Chondrocyte (in vitro differentiated cells): ENCODE results near the gene PCDH12. TPM values are rescaled to one million over a fixed set of nuclear protein-coding genes. Genes with fewer than 3 reads are reported as not detected.

ENCODE experiments used
- DNase-seq: peaks from one replicate; pipeline ENCODE4 v3.0.0; 2021; ENCODE audit warnings: mixed read lengths, low spot score
- H3K27ac Mint-ChIP-seq: one replicate; pipeline ENCODE4 v1.8.0; 2021; ENCODE audit warnings: mild to moderate bottlenecking, moderate library complexity, mixed read lengths; ENCODE audit not compliant: unreplicated experiment
- H3K27me3 Mint-ChIP-seq: 2 replicates; pipeline ENCODE4 v1.8.0; 2021; ENCODE audit warnings: low read depth, mixed read lengths
- H3K36me3 Mint-ChIP-seq: 2 replicates; pipeline ENCODE4 v1.8.0; 2021; ENCODE audit warnings: low read depth, mixed read lengths
- H3K4me1 Mint-ChIP-seq: 2 replicates; pipeline ENCODE4 v1.8.0; 2021; ENCODE audit warnings: low read depth, mild to moderate bottlenecking, mixed read lengths
- H3K4me3 Mint-ChIP-seq: one replicate; pipeline ENCODE4 v1.8.0; 2021; ENCODE audit warnings: mild to moderate bottlenecking, moderate library complexity, mixed read lengths; ENCODE audit not compliant: unreplicated experiment
- H3K9me3 Mint-ChIP-seq: 2 replicates; pipeline ENCODE4 v1.8.0; 2021; ENCODE audit warnings: low read depth, mixed read lengths
- total RNA-seq: library from RNA; stranded (reverse); gene quantifications from 3 replicates; pipeline ENCODE4 v1.2.1, GENCODE V29; 2021
- TF ChIP-seq, protein P1 (sequence below): fragments of 200-600 bp; sonication (generic); IDR thresholded peaks from 2 replicates; pipeline ENCODE4 v1.5.0; 2021; ENCODE audit warnings: antibody characterized with exemption, mild to moderate bottlenecking, moderate library complexity

Gene PCDH12
- total RNA-seq, 1 donor from 2014 or later, result 0.02 TPM

DNA sequence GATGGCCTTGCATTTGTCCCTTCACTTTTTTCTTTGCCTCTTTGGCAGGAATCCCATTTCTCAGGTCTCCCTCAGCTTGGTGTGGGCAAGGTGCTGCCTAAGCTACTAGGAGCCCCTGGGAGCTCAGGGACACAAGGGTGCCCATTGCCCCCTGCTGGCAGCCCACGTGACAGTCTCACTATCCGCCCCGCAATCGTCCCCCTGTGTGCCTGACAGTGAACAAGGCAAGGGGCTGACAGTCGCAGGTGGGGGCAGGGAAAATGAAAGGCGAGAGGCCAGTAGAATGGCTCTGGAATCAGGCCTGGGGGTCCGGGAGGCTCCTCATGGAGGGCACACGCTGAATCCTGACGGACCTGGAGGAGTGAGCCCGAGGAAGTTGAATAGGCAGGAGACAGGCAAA, 2.0 kb upstream of the PCDH12 start:
- no peak for DNase-seq
- no peak overlapping the region for H3K4me3 Mint-ChIP-seq
- no peaks in the 10 kb centered on the region for H3K9me3 Mint-ChIP-seq
- TF ChIP-seq, protein P1, sequence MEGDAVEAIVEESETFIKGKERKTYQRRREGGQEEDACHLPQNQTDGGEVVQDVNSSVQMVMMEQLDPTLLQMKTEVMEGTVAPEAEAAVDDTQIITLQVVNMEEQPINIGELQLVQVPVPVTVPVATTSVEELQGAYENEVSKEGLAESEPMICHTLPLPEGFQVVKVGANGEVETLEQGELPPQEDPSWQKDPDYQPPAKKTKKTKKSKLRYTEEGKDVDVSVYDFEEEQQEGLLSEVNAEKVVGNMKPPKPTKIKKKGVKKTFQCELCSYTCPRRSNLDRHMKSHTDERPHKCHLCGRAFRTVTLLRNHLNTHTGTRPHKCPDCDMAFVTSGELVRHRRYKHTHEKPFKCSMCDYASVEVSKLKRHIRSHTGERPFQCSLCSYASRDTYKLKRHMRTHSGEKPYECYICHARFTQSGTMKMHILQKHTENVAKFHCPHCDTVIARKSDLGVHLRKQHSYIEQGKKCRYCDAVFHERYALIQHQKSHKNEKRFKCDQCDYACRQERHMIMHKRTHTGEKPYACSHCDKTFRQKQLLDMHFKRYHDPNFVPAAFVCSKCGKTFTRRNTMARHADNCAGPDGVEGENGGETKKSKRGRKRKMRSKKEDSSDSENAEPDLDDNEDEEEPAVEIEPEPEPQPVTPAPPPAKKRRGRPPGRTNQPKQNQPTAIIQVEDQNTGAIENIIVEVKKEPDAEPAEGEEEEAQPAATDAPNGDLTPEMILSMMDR, result no peak
- no peaks in the 10 kb centered on the region for H3K36me3 Mint-ChIP-seq
- peaks cover 6% of the 10 kb centered on the region for H3K4me1 Mint-ChIP-seq
- no peak overlapping the region for H3K27ac Mint-ChIP-seq
- no peaks in the 10 kb centered on the region for H3K27me3 Mint-ChIP-seq

DNA sequence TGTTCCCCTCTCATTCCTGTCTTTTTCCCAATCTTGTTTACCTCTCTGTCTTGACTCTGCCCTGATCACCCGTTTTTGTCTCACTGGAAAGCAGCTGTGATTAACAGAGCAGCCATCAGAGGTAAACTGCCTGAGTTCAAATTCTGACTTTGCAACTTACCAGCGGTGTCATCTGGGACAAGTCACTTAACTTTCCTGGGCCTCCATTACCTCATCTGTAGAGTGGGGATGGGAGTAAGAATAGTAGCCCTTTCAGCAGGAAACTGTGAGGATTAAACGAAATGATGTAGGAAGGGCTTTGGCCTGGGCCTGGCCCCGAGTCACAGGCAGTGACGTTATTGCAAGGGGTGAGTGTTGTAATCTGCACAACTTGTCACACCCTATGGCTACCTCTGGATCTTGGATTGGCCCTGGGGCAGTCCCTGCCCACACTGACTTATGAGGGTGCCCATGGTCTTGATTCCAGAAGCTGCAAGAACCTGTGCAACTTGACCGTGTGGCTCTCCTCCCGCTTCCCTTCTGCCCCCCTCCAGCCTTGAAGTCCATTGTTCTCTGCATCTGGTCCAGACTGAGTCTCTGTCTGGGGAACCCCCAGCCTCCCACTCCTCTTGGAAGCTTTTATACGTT, 657 bp upstream of the PCDH12 start:
- Mint-ChIP-seq H3K27me3 (no peaks in the 10 kb centered on the region), H3K4me3 (no peak overlapping the region), H3K4me1 (peaks cover 6% of the 10 kb centered on the region), H3K9me3 (no peaks in the 10 kb centered on the region), H3K36me3 (no peaks in the 10 kb centered on the region), H3K27ac (no peak overlapping the region)
- DNase-seq, result no peak
- TF ChIP-seq, protein P1, result no peak

DNA sequence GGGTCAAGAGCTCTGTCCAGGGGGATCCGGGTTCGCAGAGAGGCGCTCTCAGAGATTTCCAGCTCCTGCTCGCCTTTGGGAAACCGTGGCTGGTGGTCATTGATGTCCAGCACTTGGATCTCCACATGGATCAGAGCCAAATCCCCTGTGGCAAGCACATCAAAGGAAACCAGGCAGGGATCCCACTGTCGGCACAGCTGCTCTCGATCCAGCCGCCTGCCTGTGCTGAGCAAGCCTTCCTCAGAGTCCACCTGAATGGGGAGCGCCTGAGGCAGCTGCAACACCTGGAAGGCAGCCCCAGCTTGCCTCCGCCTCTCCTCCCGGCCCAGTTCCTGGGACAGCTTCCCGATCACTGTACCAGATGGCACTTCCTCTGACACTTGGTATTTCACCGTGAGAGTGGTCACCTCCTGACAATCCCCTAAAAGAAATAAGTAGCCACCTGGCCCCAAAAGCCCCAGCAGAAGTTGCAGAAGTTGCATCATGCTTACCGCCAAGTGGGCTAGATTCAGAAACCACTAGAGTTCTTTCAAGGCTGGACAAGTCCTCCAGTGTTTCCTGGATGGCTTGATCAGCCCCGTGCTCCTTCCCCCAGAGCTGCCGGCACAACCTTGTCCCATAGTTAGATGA, 520 bp downstream of the PCDH12 start:
- H3K27ac Mint-ChIP-seq, result no peak overlapping the region
- H3K27me3 Mint-ChIP-seq, result no peaks in the 10 kb centered on the region
- TF ChIP-seq, protein P1, result no peak
- no peaks in the 10 kb centered on the region for H3K36me3 Mint-ChIP-seq
- DNase-seq, result no peak
- H3K9me3 Mint-ChIP-seq, result no peaks in the 10 kb centered on the region
- peaks cover 6% of the 10 kb centered on the region for H3K4me1 Mint-ChIP-seq
- no peak overlapping the region for H3K4me3 Mint-ChIP-seq

DNA sequence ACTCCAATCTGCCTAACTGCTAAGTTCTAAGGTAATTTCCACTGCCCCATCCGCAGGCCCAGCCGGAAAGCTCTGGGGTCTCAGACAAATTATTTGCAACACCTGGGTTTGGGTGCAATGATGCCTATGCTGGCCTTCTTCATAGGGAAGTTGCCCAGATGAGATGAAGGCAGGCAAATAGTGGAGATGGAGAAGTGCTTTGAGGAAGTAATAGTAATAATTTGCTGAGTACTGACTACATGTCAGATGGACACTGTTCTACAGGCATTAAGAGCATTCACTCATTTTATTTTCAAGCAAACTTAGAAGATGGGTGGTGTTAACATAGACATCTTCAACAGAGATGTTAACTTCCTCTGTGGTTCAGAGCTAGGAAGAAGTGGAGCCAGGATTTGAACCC, 3.8 kb downstream of the PCDH12 start:
- TF ChIP-seq, protein P1, result no peak

DNA sequence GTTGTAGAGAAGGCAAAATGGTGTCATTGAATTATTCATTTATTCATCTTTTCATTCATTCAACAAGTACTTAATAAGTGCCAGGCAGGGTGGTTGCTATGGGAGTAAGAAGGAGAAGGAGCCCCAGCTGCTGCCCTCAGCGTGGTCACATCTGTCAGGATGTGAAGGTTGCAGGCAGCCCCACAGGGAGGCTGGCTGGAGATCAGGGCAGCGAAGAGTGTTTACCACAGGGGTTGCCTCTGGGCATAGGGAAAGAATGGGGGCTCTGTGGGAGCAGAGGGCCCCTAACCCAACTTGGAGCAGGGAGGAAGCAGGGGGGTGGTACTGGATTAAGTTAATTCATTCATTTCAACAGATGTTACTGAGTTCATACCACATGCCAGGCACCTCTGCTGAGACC, 6.0 kb downstream of the PCDH12 start:
- H3K4me1 Mint-ChIP-seq, result no peaks in the 10 kb centered on the region
- H3K27me3 Mint-ChIP-seq, result peaks cover 8% of the 10 kb centered on the region
- H3K9me3 Mint-ChIP-seq, result no peaks in the 10 kb centered on the region
- no peaks in the 10 kb centered on the region for H3K36me3 Mint-ChIP-seq
- no peak overlapping the region for H3K27ac Mint-ChIP-seq
- H3K4me3 Mint-ChIP-seq, result no peak overlapping the region
- TF ChIP-seq, protein P1, result no peak
- DNase-seq, result no peak

More for the DNA sequence above, 3.8 kb downstream of the PCDH12 start:
- Mint-ChIP-seq H3K36me3 (no peaks in the 10 kb centered on the region), H3K27me3 (peaks cover 8% of the 10 kb centered on the region), H3K4me3 (no peak overlapping the region), H3K9me3 (no peaks in the 10 kb centered on the region), H3K27ac (no peak overlapping the region), H3K4me1 (no peaks in the 10 kb centered on the region)
- no peak for DNase-seq
